ENCODE data around the gene CLEC2D.

- TF ChIP-seq CTCF (IDR thresholded peaks at IDR 0.05; ENCODE audit: low read length) (no peak), EZH2 (IDR thresholded peaks at IDR 0.05; ENCODE audit: borderline replicate concordance, low read length) (no peak)
Measured at GRCh38 chr12:9648701-9649531, 20.6 kb upstream of the CLEC2D start.
